Mucosa of stomach (tissue), 1 donor: ENCODE measurements around the gene PEX26.

Experiments used
- H3K27me3 ChIP-seq: one replicate; pipeline ENCODE4 v1.7.0; 2013; ENCODE audit warnings: mild to moderate bottlenecking, low read length; ENCODE audit not compliant: control insufficient read depth, insufficient read depth
- H3K36me3 ChIP-seq: one replicate; pipeline ENCODE4 v1.7.0; 2013; ENCODE audit warnings: low read length; ENCODE audit not compliant: control insufficient read depth, insufficient read depth
- H3K4me1 ChIP-seq: one replicate; pipeline ENCODE4 v1.7.0; 2013; ENCODE audit warnings: mild to moderate bottlenecking, low read length; ENCODE audit not compliant: control insufficient read depth, insufficient read depth
- H3K4me3 ChIP-seq: one replicate; pipeline ENCODE4 v1.7.0; 2013; ENCODE audit warnings: low read length
- H3K9ac ChIP-seq: one replicate; pipeline ENCODE4 v1.7.0; 2013; ENCODE audit warnings: mild to moderate bottlenecking, low read length, moderate library complexity
- H3K9me3 ChIP-seq: one replicate; pipeline ENCODE4 v1.7.0; 2013; ENCODE audit warnings: mild to moderate bottlenecking, low read length, moderate library complexity; ENCODE audit not compliant: control insufficient read depth
- donor health status: Pancreatic carcinoma.

The PEX26 gene

DNA sequence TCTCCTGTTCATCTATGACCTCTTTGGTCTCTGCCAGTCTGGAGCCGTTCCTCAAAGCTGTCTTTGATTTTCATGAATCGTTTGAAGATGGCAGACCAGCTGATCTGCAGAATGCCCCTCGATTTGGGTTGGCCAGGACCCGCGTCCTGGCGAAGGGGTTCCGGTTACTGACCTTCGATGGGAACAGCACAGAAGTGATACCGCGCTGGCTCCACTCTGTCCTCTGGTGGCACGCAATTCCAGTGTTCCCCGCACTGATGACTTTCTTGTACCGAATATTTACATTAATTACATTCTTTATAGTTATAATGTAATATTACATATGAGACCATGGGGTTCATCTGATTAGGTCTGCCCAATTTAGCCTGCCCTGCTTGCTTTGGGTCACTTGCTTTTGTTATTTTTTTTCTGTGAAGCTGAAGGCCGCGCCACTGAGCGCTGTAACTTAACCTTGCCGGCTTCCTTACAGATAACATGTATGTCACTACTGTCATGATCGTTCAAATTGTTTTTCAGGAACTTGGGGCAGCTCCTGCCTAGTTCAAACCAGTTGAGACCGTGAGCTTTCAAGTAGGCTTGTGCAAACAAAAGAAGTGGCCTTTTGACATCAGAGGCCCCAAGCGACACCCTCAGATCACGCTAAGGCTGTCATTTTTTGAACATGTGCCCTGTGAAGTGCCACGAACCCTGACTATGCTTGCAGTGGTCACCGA is 68.0 kb downstream of the PEX26 start:
- Histone ChIP-seq H3K27me3 (no peaks in the 10 kb centered on the region), H3K9ac (no peak overlapping the region), H3K9me3 (no peaks in the 10 kb centered on the region), H3K4me3 (no peak overlapping the region), H3K36me3 (no peaks in the 10 kb centered on the region), H3K4me1 (peaks cover 4% of the 10 kb centered on the region)

DNA sequence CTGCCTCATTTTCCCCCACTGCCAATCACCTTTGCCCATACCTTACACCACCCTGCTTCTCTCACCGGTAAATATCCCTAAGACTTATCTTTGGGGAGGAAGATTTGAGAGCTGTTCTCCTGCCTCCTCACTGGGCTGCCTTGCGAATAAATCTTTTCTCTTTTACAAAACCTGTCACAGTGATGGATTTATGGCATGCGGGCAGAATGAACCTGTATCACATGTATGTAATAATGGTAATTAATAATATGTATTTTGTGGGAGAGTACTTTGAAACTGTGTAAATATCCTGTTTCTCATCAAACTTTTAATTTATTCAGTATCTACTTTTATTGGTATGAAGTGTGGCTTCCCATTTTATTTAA is 68.6 kb downstream of the PEX26 start:
- H3K27me3 ChIP-seq: no peaks in the 10 kb centered on the region
- no peaks in the 10 kb centered on the region for H3K9me3 ChIP-seq
- H3K4me3 ChIP-seq: no peak overlapping the region
- H3K4me1 ChIP-seq: peaks cover 6% of the 10 kb centered on the region
- no peak overlapping the region for H3K9ac ChIP-seq
- no peaks in the 10 kb centered on the region for H3K36me3 ChIP-seq

DNA sequence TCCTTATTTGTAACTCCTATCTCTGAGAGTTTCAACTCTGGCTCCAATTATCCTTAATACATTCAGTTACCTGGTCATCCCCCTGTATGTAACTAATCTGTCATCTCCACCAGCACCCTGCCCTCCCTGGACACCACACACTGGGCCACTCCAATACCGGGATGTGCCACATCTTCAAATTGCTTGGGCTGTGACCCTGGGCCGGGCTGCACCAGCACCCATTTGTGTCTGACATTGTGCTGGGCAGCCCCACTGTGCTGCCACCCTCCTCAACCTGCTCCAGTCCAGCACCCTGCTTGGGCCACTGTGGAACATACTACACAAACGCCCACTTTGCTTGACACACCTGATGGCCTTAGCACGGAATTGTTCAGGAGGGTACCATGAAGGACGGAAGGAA is 70.0 kb downstream of the PEX26 start:
- no peaks in the 10 kb centered on the region for H3K27me3 ChIP-seq

DNA sequence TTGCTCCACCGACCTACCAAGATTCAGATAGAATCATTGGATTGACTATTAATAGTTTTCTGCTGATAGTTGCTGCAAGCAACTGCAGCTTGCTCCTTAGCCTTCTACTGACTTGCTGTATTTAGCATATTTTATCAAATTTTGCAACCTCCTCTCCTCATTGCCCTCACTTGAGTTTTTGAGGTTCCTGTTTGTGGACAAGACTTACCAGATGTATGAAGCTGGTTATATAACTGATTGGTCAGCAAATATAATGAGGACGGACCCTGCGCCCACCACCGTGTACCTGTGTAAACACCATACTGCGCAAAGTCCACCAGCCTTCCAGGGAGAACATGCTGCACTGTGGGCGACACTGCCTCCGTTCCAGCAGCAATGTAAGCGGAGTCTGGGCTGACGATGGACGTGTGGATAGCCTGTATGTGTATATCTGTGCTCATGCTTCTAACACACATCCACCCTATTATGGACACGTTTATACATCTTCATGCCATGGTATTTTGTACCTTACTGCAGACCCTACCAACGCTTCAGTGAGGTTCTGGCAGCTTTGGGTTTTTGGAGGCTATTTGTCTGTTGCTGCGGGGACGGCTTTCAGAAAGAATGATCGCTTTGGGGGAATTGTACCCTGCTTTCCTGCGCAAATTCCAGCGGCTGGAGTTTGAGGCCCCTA is 70.6 kb downstream of the PEX26 start:
- H3K4me1 ChIP-seq: peaks cover 6% of the 10 kb centered on the region

More for the DNA sequence above, 70.0 kb downstream of the PEX26 start:
- Histone ChIP-seq H3K9ac (no peak overlapping the region), H3K36me3 (no peaks in the 10 kb centered on the region), H3K9me3 (no peaks in the 10 kb centered on the region), H3K4me3 (no peak overlapping the region), H3K4me1 (peaks cover 6% of the 10 kb centered on the region)

DNA sequence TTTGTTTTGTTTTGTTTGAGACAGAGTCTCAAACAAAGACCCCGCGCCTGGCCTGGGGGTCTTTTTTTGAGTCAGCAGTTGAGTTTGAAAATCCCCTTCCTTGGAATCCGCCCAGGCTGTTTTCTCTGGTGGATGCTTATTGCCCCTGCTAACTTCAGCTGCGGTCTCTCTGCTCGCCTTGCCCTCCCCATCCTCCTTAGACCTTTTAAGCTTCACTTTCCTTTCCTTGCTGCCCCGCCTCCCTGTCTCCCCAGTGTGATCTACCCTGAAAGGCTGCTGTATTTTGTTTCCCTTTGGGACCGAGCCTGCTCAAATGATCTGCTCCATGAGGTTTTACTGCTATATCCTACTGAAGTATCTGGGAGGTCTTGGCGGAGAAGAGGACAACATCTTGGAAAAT is 74.7 kb downstream of the PEX26 start:
- Histone ChIP-seq H3K4me1 (peaks cover 6% of the 10 kb centered on the region), H3K4me3 (no peak overlapping the region), H3K9me3 (no peaks in the 10 kb centered on the region), H3K27me3 (no peaks in the 10 kb centered on the region), H3K36me3 (no peaks in the 10 kb centered on the region), H3K9ac (no peak overlapping the region)

More for the DNA sequence above, 70.6 kb downstream of the PEX26 start:
- H3K4me3 ChIP-seq: no peak overlapping the region
- no peaks in the 10 kb centered on the region for H3K9me3 ChIP-seq
- H3K27me3 ChIP-seq: no peaks in the 10 kb centered on the region
- H3K36me3 ChIP-seq: no peaks in the 10 kb centered on the region
- H3K9ac ChIP-seq: no peak overlapping the region

DNA sequence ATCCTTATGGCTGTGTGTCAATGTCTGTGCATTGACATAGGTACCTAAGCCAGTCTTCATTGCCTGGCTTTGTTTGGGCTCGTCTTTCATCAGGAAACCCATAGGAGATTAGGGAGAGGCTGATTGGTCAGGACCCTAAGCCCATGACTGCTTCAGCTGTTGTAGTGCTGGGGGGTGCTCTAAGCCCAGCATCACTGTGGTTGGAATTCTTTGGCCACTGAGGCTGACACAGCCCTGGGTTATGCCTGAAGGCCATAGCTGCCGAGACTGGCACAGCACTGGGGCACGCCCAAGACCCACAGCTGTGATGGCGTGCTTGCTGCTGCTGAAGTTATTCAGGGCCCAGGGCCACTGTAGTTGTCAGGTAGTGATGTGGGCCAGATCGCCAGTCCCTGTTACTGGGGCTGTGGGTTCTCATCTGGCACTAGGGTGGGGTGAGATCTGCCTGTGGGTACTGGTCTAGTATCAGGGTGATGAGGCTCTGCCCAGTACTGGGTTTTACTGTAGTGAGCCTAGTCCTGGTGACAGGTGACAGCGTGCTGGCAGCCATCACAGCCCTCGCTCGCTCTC is 77.1 kb downstream of the PEX26 start:
- H3K9me3 ChIP-seq: no peaks in the 10 kb centered on the region
- H3K4me1 ChIP-seq: peaks cover 6% of the 10 kb centered on the region
- no peaks in the 10 kb centered on the region for H3K27me3 ChIP-seq
- H3K36me3 ChIP-seq: no peaks in the 10 kb centered on the region
- no peak overlapping the region for H3K9ac ChIP-seq
- H3K4me3 ChIP-seq: no peak overlapping the region
